ENCODE measurements around the gene TIMP2.

- TF ChIP-seq EZH2 (IDR thresholded peaks at IDR 0.05; ENCODE audit: borderline replicate concordance, low read depth, low read length, severe bottlenecking) = no peak
- no peak for TF ChIP-seq CTCF (IDR thresholded peaks at IDR 0.05; ENCODE audit: borderline replicate concordance, extremely low read depth, low read length, poor library complexity, severe bottlenecking)
These were observed 21.4 kb upstream of the TIMP2 start for GRCh38 chr17:78946631-78947030.

All from DND-41 (cell line).